ENCODE data around the gene ESAM. TPM values are rescaled to one million over a fixed set of nuclear protein-coding genes. Genes with fewer than 3 reads are reported as not detected.
A peak's percentile ranks its signal among the peaks of the same experiment; 100 is the strongest.

The ESAM gene
- polyA plus RNA-seq, 12 donors, result 39.8 to 59.8 (median 52.1) TPM; not detected in 1

GRCh38 chr11:124754309-124754708, 7.8 kb downstream of the ESAM start:
- DNase-seq, result no peak

- DNase-seq, result no peak
These were observed 8.5 kb downstream of the ESAM start for GRCh38 chr11:124753624-124754023.

- DNase-seq, result no peak
These were observed 8.9 kb downstream of the ESAM start for GRCh38 chr11:124753205-124753604.

GRCh38 chr11:124752471-124753102, 9.5 kb downstream of the ESAM start:
- no peak for DNase-seq

GRCh38 chr11:124751741-124752470, 10.2 kb downstream of the ESAM start, which contains the start of gene VSIG2:
TSS of gene VSIG2 (minus strand) at chr11:124752255. CDS start at chr11:124752137, 118 bp downstream.
- no peak for DNase-seq

GRCh38 chr11:124751391-124751740, 10.7 kb downstream of the ESAM start:
- no peak for DNase-seq

GRCh38 chr11:124749912-124750311, 12.2 kb downstream of the ESAM start:
- DNase-seq, result no peak

GRCh38 chr11:124748481-124749343, 13.4 kb downstream of the ESAM start:
- no peak for DNase-seq

- DNase-seq, result no peak
These were observed 14.0 kb downstream of the ESAM start for GRCh38 chr11:124748100-124748418.

- no peak for DNase-seq
These were observed 14.5 kb downstream of the ESAM start for GRCh38 chr11:124747406-124748099.

GRCh38 chr11:124746621-124747243, 15.4 kb downstream of the ESAM start:
- DNase-seq, result no peak

- no peak for DNase-seq
These were observed 16.1 kb downstream of the ESAM start for GRCh38 chr11:124745835-124746620.

GRCh38 chr11:124745270-124745834, 16.7 kb downstream of the ESAM start:
- DNase-seq, result no peak

GRCh38 chr11:124743050-124743449, 19.0 kb downstream of the ESAM start:
- no peak for DNase-seq

GRCh38 chr11:124742555-124742954, 19.5 kb downstream of the ESAM start:
- no peak for DNase-seq

- no peak for DNase-seq
These were observed 21.7 kb downstream of the ESAM start for GRCh38 chr11:124740277-124740882.

- peak; percentile 93 for DNase-seq
These were observed 22.4 kb downstream of the ESAM start, which contains the start of gene NRGN for GRCh38 chr11:124739479-124740276. TSS of gene NRGN (plus strand) at chr11:124739942. CDS start at chr11:124740085, 143 bp downstream.

GRCh38 chr11:124738713-124739478, 23.2 kb downstream of the ESAM start:
- no peak for DNase-seq

Measured in muscle of arm (tissue), 12 donors.